K562 (cell line): ENCODE measurements around the gene CDT1. TPM values are rescaled to one million over a fixed set of nuclear protein-coding genes. Genes with fewer than 3 reads are reported as not detected.

Experiments
- AFF1 ChIP-seq, 2 experiments: fragments of 450-650 bp; IDR thresholded peaks; 2 replicates each; pipeline ENCODE4 v1.6.1; 2018; ENCODE audit warnings: mild to moderate bottlenecking in 2 of 2, low read depth in 1 of 2; ENCODE audit not compliant: partially characterized antibody in 2 of 2
- EHMT2 ChIP-seq: fragments of 450-650 bp; IDR thresholded peaks from 2 replicates; pipeline ENCODE4 v1.6.1; 2018; ENCODE audit warnings: antibody characterized with exemption
- ETS2 ChIP-seq: IDR thresholded peaks from 2 replicates; pipeline ENCODE4 v1.6.1; 2016; ENCODE audit warnings: borderline replicate concordance, missing genetic modification characterization, mild to moderate bottlenecking, moderate library complexity, missing compliant biosample characterization; ENCODE audit not compliant: poor library complexity, severe bottlenecking
- HCFC1 ChIP-seq: IDR thresholded peaks from 2 replicates; pipeline ENCODE4 v1.6.1; 2012; ENCODE audit warnings: low read depth, low read length, improper control_type of control experiment
- HIVEP1 ChIP-seq: fragments of 250-450 bp; sonication (Bioruptor Pico); IDR thresholded peaks from 2 replicates; pipeline ENCODE4 v1.4.0; 2020; ENCODE audit warnings: mild to moderate bottlenecking
- MED1 ChIP-seq: sonication (generic); formaldehyde crosslinking; IDR thresholded peaks from 2 replicates; pipeline ENCODE4 v1.8.1; 2023; ENCODE audit warnings: missing genetic modification reagents, borderline replicate concordance
- MLLT1 ChIP-seq, 2 experiments: fragments of 450-650 bp; IDR thresholded peaks; 2 replicates each; pipeline ENCODE4 v1.6.1; 2016
- MTA1 ChIP-seq: fragments of 450-650 bp; IDR thresholded peaks from 2 replicates; pipeline ENCODE4 v1.6.1; 2017; ENCODE audit warnings: borderline replicate concordance
- NEUROD1 ChIP-seq: fragments of 150-350 bp; IDR thresholded peaks from 2 replicates; pipeline ENCODE4 v1.6.1; 2014; ENCODE audit warnings: borderline replicate concordance, low read length, low read depth; ENCODE audit not compliant: partially characterized antibody
- PATZ1 ChIP-seq: fragments of 250-450 bp; sonication (Bioruptor Pico); IDR thresholded peaks from 2 replicates; pipeline ENCODE4 v1.5.0; 2020; ENCODE audit warnings: mild to moderate bottlenecking, borderline replicate concordance
- TSHZ1 ChIP-seq: fragments of 250-450 bp; sonication (Bioruptor Pico); IDR thresholded peaks from 2 replicates; pipeline ENCODE4 v1.4.0; 2020; ENCODE audit warnings: mild to moderate bottlenecking, moderate library complexity
- ZNF740 ChIP-seq, 3 experiments: fragments of 200-800 bp in 1 of 3; sonication (Bioruptor generic) in 1 of 3; sonication (generic) in 1 of 3; formaldehyde crosslinking in 1 of 3; IDR thresholded peaks; 2 replicates each; pipeline versions ENCODE4 v1.6.1 to v1.8.0; 2016 to 2022; ENCODE audit warnings: mild to moderate bottlenecking in 2 of 3, missing compliant biosample characterization in 2 of 3, missing genetic modification characterization in 2 of 3, missing genetic modification reagents in 1 of 3
- polyA plus RNA-seq, 8 experiments: library from polyadenylated mRNA; depleted of rRNA in 4 of 8; stranded (reverse) in 5 of 8; unstranded in 3 of 8; fragments of >200 nt; fragmentation: Nextera tagmentation in 2 of 8; fragmentation: Illumina TruSeq in 1 of 8; extraction: Ambion mirVana in 2 of 8; extraction: Trizol in 1 of 8; gene quantifications; 2 replicates each; pipeline versions ENCODE4 v1.2.1 to v1.2.3, GENCODE V29; 2011 to 2014; ENCODE audit warnings: inconsistent platforms in 1 of 8, missing spikeins in 1 of 8
- total RNA-seq, 7 experiments: library from RNA; depleted of rRNA in 6 of 7; stranded (reverse); fragments of >200 nt in 6 of 7; fragmentation: Illumina TruSeq in 2 of 7; extraction: Trizol in 2 of 7; gene quantifications; 2 replicates each; pipeline versions ENCODE4 v1.2.1 to v1.2.3, GENCODE V29; 2011 to 2021; ENCODE audit warnings: low replicate concordance in 1 of 7

Gene CDT1
- total and polyA plus RNA-seq, 9 of the 15 experiments (the other 6 are each of a cell fraction or from before 2014, with no cell fraction given) = 0.92 to 178 (median 14.2) TPM

- TF ChIP-seq AFF1 (IDR thresholded peaks at IDR 0.05; ENCODE audit: low read depth in 1 of 2, partially characterized antibody in 2 of 2) (no peak), HIVEP1 (no peak), EHMT2 (no peak), TSHZ1 (no peak), ETS2 (tag) (no peak), ZNF740 (CRISPR knock-in tag; IDR thresholded peaks at IDR 0.05) (peak; percentile 88), ZNF740 (tag; IDR thresholded peaks at IDR 0.05) (peak in 1 of 2 experiments; percentile 64; a peak in 1 of 4 replicates), MED1 (CRISPR knock-in tag) (no peak), MTA1 (no peak), MLLT1 (IDR thresholded peaks at IDR 0.05) (peak; percentile 44 to 45; a peak in 1 of 4 replicates), PATZ1 (no peak), NEUROD1 (no peak), HCFC1 (no peak; the same call in 1 of the 2 replicates)
Measured at GRCh38 chr16:88784074-88784855, 19.3 kb upstream of the CDT1 start (continued).
